Activated T-helper 1 cell treated with Interleukin-2 at 50 U/mL for 16 hours (primary cell): ENCODE results near the gene USP53.
A peak's percentile ranks its signal among the peaks of the same experiment; 100 is the strongest.
"Not testable (repeated sequence)": the region's sequence is repeated elsewhere in the genome, so short reads cannot be mapped to it uniquely, and the experiment has no call there.

Experiments
- DNase-seq: peaks from one replicate; pipeline ENCODE4 v3.0.0-alpha.2; 2020; ENCODE audit warnings: low read depth

Gene USP53

DNA sequence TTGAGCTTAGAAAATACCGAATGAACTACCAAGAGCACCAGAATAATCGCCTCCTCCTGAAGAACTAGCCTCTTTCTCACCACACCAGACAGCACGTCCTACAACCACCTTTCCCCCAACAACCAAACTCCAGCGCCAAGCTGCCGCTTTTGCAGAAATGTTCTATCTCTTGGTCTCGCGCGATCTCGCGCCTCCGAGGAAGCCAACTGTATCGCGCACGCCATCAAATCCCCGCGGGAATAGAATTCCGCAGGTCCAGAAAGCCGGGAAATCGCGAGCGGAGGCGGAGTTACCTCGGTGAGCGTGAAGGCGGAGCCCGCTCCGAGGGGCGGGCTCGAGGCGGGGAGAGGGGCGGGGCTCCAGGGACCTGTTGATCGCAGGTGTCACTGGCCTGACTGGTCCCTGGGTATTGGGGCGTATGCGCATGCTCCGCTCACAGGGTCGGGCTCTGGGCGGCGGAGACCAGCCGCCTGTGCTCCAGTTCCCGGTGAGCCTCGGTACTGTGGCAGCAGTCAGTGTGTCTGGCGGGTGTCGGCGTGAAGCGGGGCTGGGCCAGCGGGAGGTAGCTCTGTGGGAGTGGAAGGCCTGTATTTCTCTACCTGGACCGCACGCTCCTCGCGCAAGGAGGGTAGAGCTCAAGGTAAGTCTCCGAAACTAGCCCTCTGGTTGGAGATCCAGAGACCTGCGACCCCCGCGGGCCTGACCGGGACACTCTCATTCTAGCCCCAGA is at the start of gene USP53:
Gene USP53, plus strand, starts transcription at position 480 of the 730 bp plus-strand sequence. CDS start 27,047 bp downstream, outside the sequence.
- peak; percentile 96 for DNase-seq

DNA sequence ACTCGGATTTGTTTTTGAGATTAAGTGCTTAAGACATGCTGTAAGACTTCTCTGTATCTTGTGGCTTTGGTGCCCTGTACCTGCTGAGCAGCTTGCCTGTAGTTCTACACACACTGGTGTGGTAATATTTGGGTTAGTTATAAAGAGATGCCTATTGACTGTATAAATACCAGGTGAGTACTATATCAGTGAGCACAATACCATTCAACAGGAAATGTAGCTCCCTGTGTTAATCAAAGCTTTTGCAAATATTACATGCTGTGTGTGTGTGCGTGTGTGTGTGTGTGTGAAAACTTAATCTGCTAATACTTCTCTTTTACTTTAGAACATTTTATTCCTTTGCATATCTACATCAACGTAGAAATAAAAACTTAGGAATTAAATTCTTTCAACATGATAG is 46.7 kb upstream of the USP53 start:
- DNase-seq = no peak

DNA sequence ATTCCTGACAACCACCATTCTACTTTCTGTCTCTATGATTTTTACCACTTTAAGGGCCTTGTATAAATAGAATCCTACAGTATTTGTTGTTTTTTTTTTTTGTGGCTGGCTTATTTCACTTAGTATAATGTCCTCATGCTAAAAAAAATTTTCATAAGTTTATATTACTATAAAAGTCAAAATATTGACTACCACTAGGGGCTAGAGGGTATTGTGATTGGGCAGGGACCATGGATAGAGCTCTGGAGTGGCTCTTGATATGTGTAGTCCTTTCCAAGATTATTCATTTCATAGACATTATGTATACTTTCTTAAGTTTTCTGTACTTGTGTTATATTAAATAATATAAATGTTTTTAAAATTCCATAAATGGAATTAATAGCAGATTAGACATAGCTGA is 42.3 kb upstream of the USP53 start:
- DNase-seq = no peak

- DNase-seq = no peak
Observed at GRCh38 chr4:119172223-119172622, 40.3 kb upstream of the USP53 start.

DNA sequence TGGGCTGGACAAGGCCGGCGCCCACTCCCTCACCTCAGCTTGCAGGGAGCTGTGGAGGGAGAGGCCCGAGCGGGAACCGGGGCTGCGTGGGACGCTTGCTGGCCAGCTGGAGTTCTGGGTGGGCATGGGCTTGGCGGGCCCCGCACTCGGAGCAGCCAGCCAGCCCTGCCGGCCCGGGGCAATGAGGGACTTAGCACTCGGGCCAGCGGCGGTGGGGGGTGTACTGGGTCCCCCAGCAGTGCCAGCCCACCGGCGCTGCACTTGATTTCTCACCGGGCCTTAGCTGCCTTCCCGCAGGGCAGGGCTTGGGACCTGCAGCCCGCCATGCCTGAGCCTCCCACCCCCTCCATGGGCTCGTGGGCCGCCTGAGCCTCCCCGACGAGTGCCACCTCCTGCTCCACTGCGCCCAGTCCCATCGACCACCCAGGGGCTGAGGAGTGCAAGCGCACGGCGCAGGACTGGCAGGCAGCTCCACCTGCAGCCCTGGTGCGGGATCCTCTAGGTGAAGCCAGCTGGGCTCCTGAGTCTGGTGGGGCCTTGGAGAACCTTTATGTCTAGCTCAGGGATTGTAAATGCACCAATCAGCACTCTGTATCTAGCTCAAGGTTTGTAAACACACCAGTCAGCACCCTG is 38.7 kb upstream of the USP53 start:
- DNase-seq = not testable (repeated sequence)

DNA sequence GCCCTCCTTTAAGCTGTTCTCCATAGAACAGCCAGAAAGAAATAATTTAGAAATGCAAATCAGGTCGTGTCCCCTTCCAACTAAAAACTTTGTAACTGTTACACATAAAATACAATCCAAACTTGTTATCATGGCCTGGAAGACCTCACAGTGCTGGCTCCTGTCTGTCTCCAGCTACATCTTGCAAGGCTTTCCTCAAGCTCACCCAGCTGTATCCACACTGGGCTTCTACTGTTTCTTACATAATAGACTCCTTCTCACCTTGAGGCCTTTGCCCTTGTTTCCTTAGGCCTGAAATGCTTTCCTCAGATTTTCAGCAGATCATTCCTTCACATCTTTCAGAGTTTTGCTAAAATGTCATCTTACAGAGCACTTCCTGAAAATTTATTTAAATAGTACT is 33.5 kb upstream of the USP53 start:
- DNase-seq = no peak

- DNase-seq = no peak
Observed at GRCh38 chr4:119184128-119184527, 28.4 kb upstream of the USP53 start.

DNA sequence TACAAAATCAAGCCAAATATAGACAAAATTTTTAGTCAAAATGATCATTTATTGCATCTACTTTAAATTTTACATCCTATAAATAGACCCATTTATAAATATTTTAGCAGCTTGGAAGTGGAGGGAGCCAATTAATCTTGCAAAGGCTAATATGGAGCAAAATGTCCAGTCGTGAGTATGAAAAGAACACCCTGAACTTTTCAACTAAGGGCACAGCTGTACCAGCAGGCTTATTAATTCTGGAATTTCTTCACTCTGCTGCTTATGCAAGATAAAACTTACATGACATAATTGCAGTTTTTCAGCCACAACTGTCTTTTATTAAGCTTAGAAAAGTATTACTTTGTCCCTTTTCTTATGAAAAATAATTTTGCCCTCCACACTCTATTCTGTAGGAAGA is 22.9 kb upstream of the USP53 start:
- no peak for DNase-seq

- DNase-seq = no peak
Observed at GRCh38 chr4:119190354-119190753, 22.2 kb upstream of the USP53 start.

GRCh38 chr4:119191505-119191904 is 21.0 kb upstream of the USP53 start:
- DNase-seq = no peak

- DNase-seq = no peak
Observed at GRCh38 chr4:119197772-119198212, 14.7 kb upstream of the USP53 start.

GRCh38 chr4:119204916-119205315 is 7.6 kb upstream of the USP53 start:
- DNase-seq = no peak

GRCh38 chr4:119205690-119206089 is 6.8 kb upstream of the USP53 start:
- no peak for DNase-seq

- DNase-seq = no peak
Observed at GRCh38 chr4:119206178-119206577, 6.3 kb upstream of the USP53 start.

- DNase-seq = no peak
Observed at GRCh38 chr4:119207051-119207450, 5.5 kb upstream of the USP53 start.

DNA sequence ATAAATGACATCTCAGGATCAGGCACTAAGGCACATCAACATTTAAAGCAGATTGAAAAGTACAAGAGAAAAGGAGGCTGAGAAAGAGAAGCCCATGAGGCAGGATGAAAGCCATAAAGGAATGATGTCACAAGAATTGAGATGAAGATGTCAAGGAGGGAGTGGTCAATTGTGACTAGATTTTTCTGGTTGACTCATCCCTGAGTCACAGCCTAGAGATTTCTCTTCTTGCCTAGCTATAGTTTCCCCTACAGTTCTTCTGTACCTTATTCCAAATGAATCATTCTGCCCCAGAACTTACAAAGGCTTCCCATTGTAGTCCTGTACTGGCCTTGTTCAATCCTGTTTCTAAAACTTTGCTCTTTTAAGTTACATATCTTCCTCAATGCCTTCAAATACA is 3.4 kb upstream of the USP53 start:
- DNase-seq = no peak

GRCh38 chr4:119209586-119209985 is 2.9 kb upstream of the USP53 start:
- no peak for DNase-seq

DNA sequence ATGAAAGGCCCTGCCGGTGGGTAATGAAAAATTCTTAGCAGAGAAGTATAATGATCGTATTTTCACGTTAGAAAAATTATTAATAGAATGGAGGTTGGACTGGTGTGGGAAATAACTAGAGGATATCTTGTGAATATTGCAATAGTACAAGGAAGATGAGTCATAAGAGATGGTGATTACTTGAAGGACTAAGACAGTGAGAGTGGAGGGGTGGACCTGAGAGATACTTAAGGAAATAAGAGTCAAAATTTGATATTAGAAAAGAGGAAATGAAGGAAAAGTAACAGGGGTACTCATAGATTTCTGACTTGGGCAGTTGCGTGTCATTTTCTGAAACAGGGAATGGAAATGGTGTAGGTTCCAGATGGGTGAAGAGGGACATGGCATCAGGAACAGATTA is 1.7 kb upstream of the USP53 start:
- no peak for DNase-seq

GRCh38 chr4:119211867-119212233 is 663 bp upstream of the USP53 start:
- no peak for DNase-seq

DNA sequence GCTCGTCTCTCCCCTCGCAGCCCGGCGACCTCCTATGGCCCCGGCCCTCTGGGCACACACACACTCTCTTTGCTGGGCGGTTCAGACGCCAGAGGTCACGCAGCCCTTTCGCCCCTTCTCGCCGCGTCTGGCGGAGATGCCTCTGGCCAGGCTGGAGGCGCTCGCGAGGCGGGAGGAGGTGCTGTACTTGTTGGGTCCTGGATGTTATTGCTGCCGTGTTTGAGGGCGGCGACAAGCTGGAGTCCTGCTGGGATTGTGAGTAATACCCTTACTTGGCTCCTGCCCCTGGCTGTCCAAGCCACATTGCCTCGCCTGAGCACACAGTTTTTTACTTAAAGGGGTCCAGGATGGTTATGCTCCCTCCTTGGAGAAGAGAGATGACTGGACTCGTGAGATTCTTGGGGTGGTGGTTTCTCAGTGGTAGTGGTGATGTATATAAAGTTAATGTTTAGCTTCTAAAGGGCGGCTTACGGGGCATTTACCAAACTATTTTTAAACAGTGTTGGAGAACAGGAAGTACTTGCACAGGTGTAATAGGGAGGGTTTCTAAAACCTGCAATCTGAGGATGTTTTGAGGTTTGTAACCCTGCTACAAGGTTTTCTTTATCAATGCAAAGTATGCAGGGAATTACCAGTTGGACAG is 572 bp downstream of the USP53 start:
- DNase-seq = peak; percentile 41

DNA sequence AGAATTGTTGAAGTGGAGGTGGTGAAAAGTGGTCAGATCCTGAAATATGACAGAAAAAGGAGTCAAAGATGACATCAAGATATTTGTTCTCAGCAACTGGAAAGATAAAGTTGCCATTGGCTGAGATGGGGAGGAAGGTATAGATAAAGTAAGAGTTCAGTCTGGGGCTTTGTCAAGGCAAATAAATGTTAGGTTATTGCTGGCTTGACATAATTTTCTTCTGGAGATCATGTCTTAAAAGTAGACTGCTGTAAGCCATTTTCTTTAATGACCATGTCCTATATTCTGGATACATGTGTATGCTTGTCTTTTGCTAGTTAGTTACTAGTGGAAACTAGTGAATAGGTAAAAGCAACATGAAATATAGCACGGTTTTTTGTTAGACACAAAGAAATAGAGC is 5.6 kb downstream of the USP53 start:
- DNase-seq = no peak

DNA sequence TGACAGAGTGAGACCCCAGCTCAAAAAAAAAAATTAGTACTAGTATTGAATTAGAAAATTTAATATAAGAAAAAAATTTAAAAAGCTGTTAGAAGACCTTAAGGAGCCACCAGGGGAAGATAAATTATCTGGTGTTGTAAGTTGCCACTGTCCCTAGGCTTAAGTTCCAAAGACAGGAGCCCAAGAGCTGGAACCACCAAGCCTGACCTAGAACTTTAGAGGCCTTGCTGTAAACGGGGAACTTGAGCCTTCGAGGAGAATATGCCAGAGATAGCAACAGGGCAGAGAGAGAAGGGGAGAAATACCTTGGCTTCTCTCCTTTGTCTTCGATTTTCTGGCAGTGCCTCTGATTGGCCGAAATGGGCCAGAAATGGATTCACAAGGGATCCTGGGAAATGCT is 8.9 kb downstream of the USP53 start:
- no peak for DNase-seq

- no peak for DNase-seq
Observed at GRCh38 chr4:119227690-119228089, 15.2 kb downstream of the USP53 start.
